Activated CD4-positive, alpha-beta T cell treated with anti-CD3 and anti-CD28 coated beads, Interleukin-2, amount 10 ng/mL, durations not matched to agents 7 days and 5 days (primary cell): ENCODE measurements around the gene ZNF134. TPM values are rescaled to one million over a fixed set of nuclear protein-coding genes. Genes with fewer than 3 reads are reported as not detected.

ENCODE experiments used
- total RNA-seq, 2 experiments: library from RNA; stranded (reverse); gene quantifications; one replicate each; pipeline ENCODE4 v1.2.3, GENCODE V29; 2021

Gene ZNF134
- total RNA-seq, 2 experiments from 2014 or later = 13.7 to 15.4 TPM

Other genes with a start within 250 kb of the ZNF134 start
- 10 to 100 TPM; 29.1 to 31.8 TPM for gene ZNF548, start 224.4 kb upstream of the ZNF134 start, total RNA-seq
- 10 to 100 TPM; 14.3 to 15.7 TPM for gene ZNF17, start 203.1 kb upstream of the ZNF134 start, total RNA-seq
- gene ZNF749, start 178.9 kb upstream of the ZNF134 start, total RNA-seq = 10 to 100 TPM; 11.2 to 12.5 TPM
- under 1 TPM; 0.15 to 0.21 TPM for gene VN1R1, start 157.1 kb upstream of the ZNF134 start, total RNA-seq
- gene ZNF772, start 136.7 kb upstream of the ZNF134 start, total RNA-seq = 1 to 10 TPM; 9.0 to 9.2 TPM
- gene ZNF419, start 126.5 kb upstream of the ZNF134 start, total RNA-seq = 10 to 100 TPM in 1 of 2 experiments, 1 to 10 TPM in 1; 9.8 to 11.4 TPM
- gene ZNF773, start 114.3 kb upstream of the ZNF134 start, total RNA-seq = 10 to 100 TPM; 10.6 to 11.0 TPM
- gene ZNF549, start 86.9 kb upstream of the ZNF134 start, total RNA-seq = 1 to 10 TPM; 9.0 to 9.1 TPM
- gene ZNF550, start 54.4 kb upstream of the ZNF134 start, total RNA-seq = 10 to 100 TPM; 12.6 to 16.0 TPM
- gene ZNF416, start 35.3 kb upstream of the ZNF134 start, total RNA-seq = 1 to 10 TPM; 7.2 to 7.8 TPM
- gene ZIK1, start 30.1 kb upstream of the ZNF134 start, total RNA-seq = 1 to 10 TPM; 8.2 to 8.4 TPM
- gene ZNF530, start 14.4 kb upstream of the ZNF134 start, total RNA-seq = 10 to 100 TPM; 10.3 to 12.1 TPM
- gene ZNF211, start 18.9 kb downstream of the ZNF134 start, total RNA-seq = 10 to 100 TPM; 16.5 to 17.9 TPM
- gene ZSCAN4, start 54.7 kb downstream of the ZNF134 start, total RNA-seq = not detected
- 10 to 100 TPM; 13.4 to 16.2 TPM for gene ZNF551, start 67.7 kb downstream of the ZNF134 start, total RNA-seq
- gene ZNF154, start 95.0 kb downstream of the ZNF134 start, total RNA-seq = 1 to 10 TPM; 5.0 to 5.8 TPM
- 10 to 100 TPM; 13.9 to 14.4 TPM for gene ZNF671, start 113.4 kb downstream of the ZNF134 start, total RNA-seq
- gene ZNF776, start 132.6 kb downstream of the ZNF134 start, total RNA-seq = 10 to 100 TPM; 16.1 to 21.4 TPM
- gene ZNF586, start 155.4 kb downstream of the ZNF134 start, total RNA-seq = 10 to 100 TPM; 26.8 to 28.4 TPM
- 10 to 100 TPM in 1 of 2 experiments, 1 to 10 TPM in 1; 8.7 to 10.0 TPM for gene ZNF552, start 200.7 kb downstream of the ZNF134 start, total RNA-seq
- 10 to 100 TPM; 16.2 to 18.4 TPM for gene ZNF587B, start 216.1 kb downstream of the ZNF134 start, total RNA-seq
- 10 to 100 TPM; 35.3 to 35.6 TPM for gene ZNF587, start 235.6 kb downstream of the ZNF134 start, total RNA-seq